H4 (cell line): ENCODE data around the gene NMNAT2. TPM values are rescaled to one million over a fixed set of nuclear protein-coding genes. Genes with fewer than 3 reads are reported as not detected.
"Not testable (repeated sequence)": the region's sequence is repeated elsewhere in the genome, so short reads cannot be mapped to it uniquely, and the experiment has no call there.

Source experiments
- DNase-seq: peaks from one replicate; pipeline ENCODE4 v3.0.0-alpha.2; 2015; ENCODE audit warnings: low spot score
- total RNA-seq: library from RNA; depleted of rRNA; stranded (reverse); fragments of >200 nt; shearing (Covaris generic); gene quantifications from 2 replicates; pipeline ENCODE4 v1.2.3, GENCODE V29; 2014

NMNAT2 gene
- total RNA-seq, 1 experiment from 2014 or later: 1.4 TPM

GRCh38 chr1:183285746-183286145 lies 132.4 kb downstream of the NMNAT2 start:
- DNase-seq: no peak

- no peak for DNase-seq
Observed at GRCh38 chr1:183285256-183285655, 132.9 kb downstream of the NMNAT2 start.

- no peak for DNase-seq
Observed at GRCh38 chr1:183284086-183284485, 134.1 kb downstream of the NMNAT2 start.

- DNase-seq: no peak
Observed at GRCh38 chr1:183283286-183283685, 134.9 kb downstream of the NMNAT2 start.

GRCh38 chr1:183282101-183282855 lies 135.9 kb downstream of the NMNAT2 start:
- DNase-seq: no peak

- DNase-seq: peak; percentile 88
Observed at GRCh38 chr1:183281553-183282091, 136.6 kb downstream of the NMNAT2 start.

GRCh38 chr1:183281039-183281438 lies 137.1 kb downstream of the NMNAT2 start:
- peak; percentile 58 for DNase-seq

- DNase-seq: peak; percentile 68
Observed at GRCh38 chr1:183279835-183280234, 138.3 kb downstream of the NMNAT2 start.

GRCh38 chr1:183278739-183279591 lies 139.2 kb downstream of the NMNAT2 start:
- DNase-seq: peak; percentile 70

GRCh38 chr1:183277821-183278738 lies 140.1 kb downstream of the NMNAT2 start:
- DNase-seq: no peak

- no peak for DNase-seq
Observed at GRCh38 chr1:183276386-183277080, 141.6 kb downstream of the NMNAT2 start.

GRCh38 chr1:183275322-183275721 lies 142.9 kb downstream of the NMNAT2 start:
- no peak for DNase-seq

- DNase-seq: no peak
Observed at GRCh38 chr1:183274836-183275235, 143.3 kb downstream of the NMNAT2 start.

- not testable (repeated sequence) for DNase-seq
Observed at GRCh38 chr1:183273984-183274383, 144.2 kb downstream of the NMNAT2 start.

- peak; percentile 25 for DNase-seq
Observed at GRCh38 chr1:183273300-183273699, 144.9 kb downstream of the NMNAT2 start.

GRCh38 chr1:183272390-183272848 lies 145.8 kb downstream of the NMNAT2 start:
- peak; percentile 16 for DNase-seq

- DNase-seq: peak; percentile 76
Observed at GRCh38 chr1:183270541-183271141, 147.5 kb downstream of the NMNAT2 start.

GRCh38 chr1:183267646-183268431 lies 150.3 kb downstream of the NMNAT2 start:
- DNase-seq: no peak

GRCh38 chr1:183263886-183264602 lies 154.1 kb downstream of the NMNAT2 start:
- DNase-seq: no peak
